Bronchial smooth muscle cell (primary cell): Measurements from ENCODE around the gene BNIPL. TPM values are rescaled to one million over a fixed set of nuclear protein-coding genes. Genes with fewer than 3 reads are reported as not detected.

ENCODE experiments used
- total RNA-seq: library from RNA; depleted of rRNA; stranded (reverse); fragments of >200 nt; gene quantifications from 2 replicates; pipeline ENCODE4 v1.2.1, GENCODE V29; 2014

BNIPL gene
- 0.16 and 0.26 TPM in 2 replicates for total RNA-seq

DNA sequence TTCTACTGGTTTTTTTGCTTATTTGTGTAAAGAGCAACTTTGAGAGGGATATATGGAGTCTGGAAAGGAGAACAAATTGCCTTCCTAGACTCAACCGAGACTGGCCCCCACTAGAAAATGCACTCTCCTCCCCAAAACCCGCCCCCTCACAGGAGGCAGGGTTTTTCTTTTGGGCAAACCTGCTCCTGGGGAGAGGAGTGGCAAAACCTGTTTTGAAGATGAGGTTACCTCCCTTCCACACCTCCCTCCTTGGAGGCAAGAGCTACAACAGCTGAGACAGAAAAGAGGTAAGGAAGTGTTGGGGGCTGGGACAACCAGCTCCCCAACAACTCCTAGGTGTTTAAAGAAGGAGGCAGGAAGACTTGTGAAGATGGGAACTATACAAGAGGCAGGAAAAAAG lies at the start of gene BNIPL:
Gene BNIPL (plus strand): TSS at position 231 of the 400 bp plus-strand sequence. CDS start 140 bp downstream, at position 371.

DNA sequence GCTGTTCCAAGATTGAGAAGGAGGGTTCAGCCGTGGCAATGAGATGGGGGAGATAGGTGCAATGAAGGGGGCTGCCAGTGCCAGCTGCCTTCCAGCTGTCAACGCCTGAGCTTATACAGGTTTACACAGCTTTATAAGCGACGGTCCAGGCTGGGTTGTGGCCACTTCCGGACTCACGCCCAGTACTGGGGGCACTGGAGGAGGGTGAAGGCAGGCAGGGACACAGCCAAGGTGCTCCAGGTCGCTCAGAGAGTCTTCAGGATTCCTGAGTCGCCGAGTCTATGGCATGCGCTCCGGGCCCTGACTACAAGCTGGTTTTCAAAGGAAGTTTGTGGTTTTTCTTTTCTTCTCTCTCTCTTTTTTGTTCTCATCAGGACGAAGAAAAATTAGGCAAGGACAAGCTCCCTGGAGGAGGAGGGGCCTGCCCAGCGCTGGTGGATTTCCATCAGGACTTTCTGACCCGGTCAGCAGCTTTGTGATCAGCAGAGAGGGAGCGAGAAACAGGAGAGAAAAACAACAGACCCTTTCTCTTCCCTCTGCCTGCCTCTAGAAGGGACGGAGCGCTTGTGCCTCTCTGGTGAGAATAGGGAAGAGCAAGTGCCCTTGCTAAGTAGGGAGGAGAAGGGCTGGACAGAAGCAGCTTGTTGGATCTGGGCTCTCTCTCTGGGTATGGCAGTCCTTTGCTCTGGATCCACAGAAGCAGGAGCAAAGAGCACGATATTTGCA lies 29.9 kb upstream of the BNIPL start, which contains the start of gene MINDY1:
Gene MINDY1 (minus strand): TSS at position 576 of the 726 bp plus-strand sequence. CDS start 4,285 bp downstream, outside the sequence.

GRCh38 chr1:151008244-151009205 lies 27.9 kb upstream of the BNIPL start, which contains the start of gene PRUNE1:
TSS of gene PRUNE1 (plus strand) at chr1:151008449. CDS start at chr1:151008633, 184 bp downstream.

DNA sequence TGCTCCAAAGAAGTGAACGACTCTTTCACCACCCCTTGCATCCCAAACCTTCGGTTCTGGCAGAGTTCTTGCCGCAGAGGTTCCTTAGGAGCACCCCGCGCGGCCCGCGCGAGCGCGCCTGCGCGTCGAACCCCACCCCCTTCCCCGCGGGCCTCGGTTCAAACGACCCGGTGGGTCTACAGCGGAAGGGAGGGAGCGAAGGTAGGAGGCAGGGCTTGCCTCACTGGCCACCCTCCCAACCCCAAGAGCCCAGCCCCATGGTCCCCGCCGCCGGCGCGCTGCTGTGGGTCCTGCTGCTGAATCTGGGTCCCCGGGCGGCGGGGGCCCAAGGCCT lies 11.2 kb downstream of the BNIPL start, which contains the start of gene C1orf56:
Gene C1orf56 (plus strand): TSS at position 161 of the 334 bp plus-strand sequence. CDS start 97 bp downstream, at position 258.

DNA sequence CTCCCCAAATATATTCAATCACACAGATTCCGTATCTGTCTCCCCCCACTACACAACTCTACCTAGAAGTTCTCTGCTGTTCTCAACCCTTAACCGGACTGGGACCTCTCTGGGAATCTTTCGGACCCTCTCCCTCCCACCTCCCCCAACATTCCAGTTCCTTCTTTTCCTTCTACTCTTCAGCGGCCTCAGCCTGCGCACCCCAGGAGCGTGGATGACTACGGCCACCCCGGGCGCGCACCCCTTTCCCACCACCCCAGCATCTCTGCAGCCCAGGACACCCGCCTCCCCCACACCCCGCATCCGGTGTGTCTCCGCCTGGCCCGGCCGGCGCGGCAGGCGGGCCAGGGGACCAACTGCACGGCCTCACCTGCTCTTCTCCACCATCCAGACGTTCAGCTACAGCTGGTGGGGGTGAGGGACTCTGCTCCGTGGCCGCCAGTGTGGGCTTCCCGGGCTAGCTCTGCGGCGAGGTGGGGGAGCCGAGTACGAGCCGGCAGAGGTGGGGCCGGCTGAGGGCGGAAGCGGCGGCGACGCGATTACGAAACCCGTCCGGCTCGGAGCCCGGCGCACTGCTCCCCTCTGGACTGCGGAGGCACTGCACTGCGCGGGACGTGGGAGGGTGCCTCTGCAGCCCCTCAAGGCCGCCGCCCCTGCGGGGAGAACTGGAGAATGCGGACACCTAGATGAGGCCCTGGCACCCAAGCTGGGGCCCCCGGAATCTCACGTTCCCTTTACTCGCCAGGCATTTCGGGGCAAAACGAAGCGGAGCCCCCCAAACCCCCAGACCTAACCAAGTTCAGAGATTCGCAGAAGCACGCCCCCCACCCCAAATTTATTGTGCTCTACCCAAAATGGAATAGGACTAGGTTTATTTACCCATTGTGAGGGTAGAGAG lies 23.0 kb downstream of the BNIPL start, which contains the start of gene CDC42SE1:
Gene CDC42SE1 (minus strand): TSS at position 514 of the 898 bp plus-strand sequence. CDS start 3,892 bp downstream, outside the sequence.

DNA sequence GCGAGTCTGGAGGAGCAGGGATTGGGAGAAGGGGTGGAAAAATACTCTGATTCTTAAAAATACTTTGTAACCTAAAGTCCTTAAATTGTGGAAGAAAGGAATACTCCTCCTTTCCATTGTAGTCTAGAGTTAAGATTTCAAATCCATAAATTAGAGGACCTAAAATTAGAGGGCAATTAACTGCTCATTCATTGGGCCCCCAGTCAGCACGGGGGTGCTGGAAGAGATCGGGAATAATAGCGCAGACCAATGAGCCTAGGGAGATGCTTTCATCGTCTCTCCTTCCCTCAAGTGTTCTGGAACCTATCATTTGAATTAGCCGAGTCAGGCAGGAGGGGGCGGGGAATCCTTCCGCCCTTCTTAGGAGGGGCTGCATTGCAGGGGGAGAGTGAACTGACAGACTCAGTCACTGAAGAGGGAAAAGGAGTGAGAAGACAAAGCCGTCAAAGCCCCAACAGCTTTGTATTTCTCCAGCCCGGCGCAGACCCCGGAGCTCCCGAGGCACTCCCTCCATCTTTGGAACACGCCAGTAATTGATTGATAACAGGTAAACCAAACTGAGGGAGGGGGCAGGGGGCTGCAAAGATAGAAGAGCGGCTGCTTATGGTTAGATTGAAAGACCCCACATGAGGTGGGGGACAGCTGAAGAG lies 23.7 kb downstream of the BNIPL start, which contains the start of gene MLLT11:
Gene MLLT11 (plus strand): TSS at position 391 of the 650 bp plus-strand sequence. CDS start 6,828 bp downstream, outside the sequence.

GRCh38 chr1:151070474-151071276 lies 34.3 kb downstream of the BNIPL start, which contains the start of gene GABPB2:
TSS of gene GABPB2 (plus strand) at chr1:151070761. CDS start at chr1:151088190, 17,429 bp downstream.

Other genes with a start within 250 kb of the BNIPL start
- gene CTSK, start 228.3 kb upstream of the BNIPL start, total RNA-seq, result 176 and 280 TPM in 2 replicates
- 32.4 and 33.3 TPM in 2 replicates for gene ARNT, start 160.0 kb upstream of the BNIPL start, total RNA-seq
- gene CTXND2, start 149.4 kb upstream of the BNIPL start, total RNA-seq, result 0.16 TPM in 1 of 2 replicates, not detected in the other
- 25.7 and 33.0 TPM in 2 replicates for gene SETDB1, start 110.2 kb upstream of the BNIPL start, total RNA-seq
- 86.2 and 93.6 TPM in 2 replicates for gene CERS2, start 61.8 kb upstream of the BNIPL start, total RNA-seq
- 0.63 TPM in 1 of 2 replicates, not detected in the other for gene ANXA9, start 54.3 kb upstream of the BNIPL start, total RNA-seq
- gene MINDY1, start 29.7 kb upstream of the BNIPL start, total RNA-seq, result 11.3 and 21.5 TPM in 2 replicates
- gene PRUNE1, start 28.1 kb upstream of the BNIPL start, total RNA-seq, result 3.2 and 5.5 TPM in 2 replicates
- 1.0 and 1.4 TPM in 2 replicates for gene C1orf56, start 11.2 kb downstream of the BNIPL start, total RNA-seq
- gene CDC42SE1, start 23.0 kb downstream of the BNIPL start, total RNA-seq, result 23.6 and 24.7 TPM in 2 replicates
- 1.5 and 2.7 TPM in 2 replicates for gene MLLT11, start 23.8 kb downstream of the BNIPL start, total RNA-seq
- 15.3 and 28.5 TPM in 2 replicates for gene GABPB2, start 34.2 kb downstream of the BNIPL start, total RNA-seq
- gene SEMA6C, start 110.0 kb downstream of the BNIPL start, total RNA-seq, result 0.63 and 1.7 TPM in 2 replicates
- gene TNFAIP8L2, start 120.1 kb downstream of the BNIPL start, total RNA-seq, result not detected in 2 replicates
- gene LYSMD1, start 129.3 kb downstream of the BNIPL start, total RNA-seq, result 5.0 and 6.8 TPM in 2 replicates
- gene SCNM1, start 129.6 kb downstream of the BNIPL start, total RNA-seq, result 21.8 and 22.8 TPM in 2 replicates
- not detected in 2 replicates for gene TMOD4, start 139.4 kb downstream of the BNIPL start, total RNA-seq
- 42.6 and 51.0 TPM in 2 replicates for gene VPS72, start 153.6 kb downstream of the BNIPL start, total RNA-seq
- gene PIP5K1A, start 162.0 kb downstream of the BNIPL start, total RNA-seq, result 38.6 and 46.5 TPM in 2 replicates
- gene PSMD4, start 218.1 kb downstream of the BNIPL start, total RNA-seq, result 342 and 409 TPM in 2 replicates
- 7.3 and 9.0 TPM in 2 replicates for gene ZNF687, start 245.7 kb downstream of the BNIPL start, total RNA-seq